ENCODE measurements around the gene PAK1.

GRCh38 chr11:77472991-77473800, 698 bp downstream of the PAK1 start:
- TF ChIP-seq, protein P1, sequence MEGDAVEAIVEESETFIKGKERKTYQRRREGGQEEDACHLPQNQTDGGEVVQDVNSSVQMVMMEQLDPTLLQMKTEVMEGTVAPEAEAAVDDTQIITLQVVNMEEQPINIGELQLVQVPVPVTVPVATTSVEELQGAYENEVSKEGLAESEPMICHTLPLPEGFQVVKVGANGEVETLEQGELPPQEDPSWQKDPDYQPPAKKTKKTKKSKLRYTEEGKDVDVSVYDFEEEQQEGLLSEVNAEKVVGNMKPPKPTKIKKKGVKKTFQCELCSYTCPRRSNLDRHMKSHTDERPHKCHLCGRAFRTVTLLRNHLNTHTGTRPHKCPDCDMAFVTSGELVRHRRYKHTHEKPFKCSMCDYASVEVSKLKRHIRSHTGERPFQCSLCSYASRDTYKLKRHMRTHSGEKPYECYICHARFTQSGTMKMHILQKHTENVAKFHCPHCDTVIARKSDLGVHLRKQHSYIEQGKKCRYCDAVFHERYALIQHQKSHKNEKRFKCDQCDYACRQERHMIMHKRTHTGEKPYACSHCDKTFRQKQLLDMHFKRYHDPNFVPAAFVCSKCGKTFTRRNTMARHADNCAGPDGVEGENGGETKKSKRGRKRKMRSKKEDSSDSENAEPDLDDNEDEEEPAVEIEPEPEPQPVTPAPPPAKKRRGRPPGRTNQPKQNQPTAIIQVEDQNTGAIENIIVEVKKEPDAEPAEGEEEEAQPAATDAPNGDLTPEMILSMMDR (IDR thresholded peaks at IDR 0.05; ENCODE audit: insufficient read depth, low read length, poor library complexity, severe bottlenecking), result no peak
- no peak for TF ChIP-seq EZH2phosphoT487 (conservative IDR thresholded peaks at IDR 0.05; ENCODE audit: low read length)

All from SU-DHL-6 (cell line).